Measurements from ENCODE around the gene SFXN5.

GRCh38 chr2:72947952-72948830, 123.3 kb downstream of the SFXN5 start:
- TF ChIP-seq EZH2 (IDR thresholded peaks at IDR 0.05; ENCODE audit: low read length, unreplicated experiment) (no peak), CTCF (conservative IDR thresholded peaks at IDR 0.05; ENCODE audit: low read depth, low read length) (no peak)
